CD4-positive, alpha-beta T cell treated with Interleukin-4 for 1 hour (primary cell): Measurements from ENCODE around the gene PICK1.

ENCODE experiments used
- DNase-seq, 2 donors: peaks; one replicate each; pipeline ENCODE4 v3.0.0-alpha.2; 2020 to 2022

Gene PICK1

GRCh38 chr22:38056969-38057891 is at the start of gene PICK1:
TSS of gene PICK1 (plus strand) at chr22:38057404. CDS start at chr22:38057810, 406 bp downstream.
- DNase-seq: peak; percentile 84 to 89

GRCh38 chr22:38009000-38009806 is 48.0 kb upstream of the PICK1 start:
- DNase-seq: no peak

- no peak for DNase-seq
These were observed 44.6 kb upstream of the PICK1 start for GRCh38 chr22:38012604-38013072.

GRCh38 chr22:38014083-38014482 is 43.1 kb upstream of the PICK1 start:
- no peak for DNase-seq

GRCh38 chr22:38016182-38017151 is 40.7 kb upstream of the PICK1 start:
- no peak for DNase-seq

- no peak for DNase-seq
These were observed 39.8 kb upstream of the PICK1 start for GRCh38 chr22:38017272-38017920.

- DNase-seq: no peak
These were observed 39.0 kb upstream of the PICK1 start for GRCh38 chr22:38017939-38018885.

- DNase-seq: no peak
These were observed 38.0 kb upstream of the PICK1 start for GRCh38 chr22:38018938-38019827.

- DNase-seq: no peak
These were observed 36.0 kb upstream of the PICK1 start for GRCh38 chr22:38021206-38021605.

GRCh38 chr22:38023045-38023444 is 34.2 kb upstream of the PICK1 start:
- no peak for DNase-seq

GRCh38 chr22:38025514-38025913 is 31.7 kb upstream of the PICK1 start:
- no peak for DNase-seq

GRCh38 chr22:38026130-38027111 is 30.8 kb upstream of the PICK1 start:
- DNase-seq: no peak

- DNase-seq: no peak
These were observed 29.7 kb upstream of the PICK1 start for GRCh38 chr22:38027487-38027886.

GRCh38 chr22:38028344-38029130 is 28.7 kb upstream of the PICK1 start:
- no peak for DNase-seq

- DNase-seq: no peak
These were observed 27.8 kb upstream of the PICK1 start for GRCh38 chr22:38029370-38029769.

GRCh38 chr22:38029901-38030300 is 27.3 kb upstream of the PICK1 start:
- DNase-seq: no peak
